Common myeloid progenitor, CD34-positive (primary cell): Measurements from ENCODE around the gene PDE4D.

Experiments
- CTCF ChIA-PET: fragments of 350-600 bp; sonication (Branson Sonifier 250); formaldehyde crosslinking; loops from one replicate; lab custom pipeline; 2021; ENCODE audit warnings: antibody characterized with exemption; lab: Charles Lee
- POLR2A ChIA-PET: fragments of 350-600 bp; sonication (Branson Sonifier 250); formaldehyde crosslinking; loops from one replicate; lab custom pipeline; 2021; ENCODE audit warnings: antibody characterized with exemption; lab: Charles Lee
- DNase-seq, 3 donors: peaks; one replicate each; pipeline versions ENCODE4 v3.0.0 to v3.0.0-alpha.2; 2013
- H3K27ac ChIP-seq, 2 experiments: 1 replicate in 1 of 2; 2 replicates in 1 of 2; pipeline ENCODE4 v1.7.0; 2013; ENCODE audit warnings: inconsistent platforms in 2 of 2, low read length in 2 of 2, mild to moderate bottlenecking in 2 of 2, low read depth in 1 of 2, moderate library complexity in 1 of 2; ENCODE audit not compliant: severe bottlenecking in 2 of 2, insufficient read depth in 1 of 2, poor library complexity in 1 of 2
- H3K27me3 ChIP-seq, 5 experiments: replicated peaks in 2 of 5; 1 replicate in 3 of 5; 2 replicates in 2 of 5; pipeline versions ENCODE4 v1.6.1 to v1.7.0; 2013; ENCODE audit warnings: low read length in 4 of 5, mild to moderate bottlenecking in 2 of 5, moderate library complexity in 2 of 5, inconsistent platforms in 1 of 5; ENCODE audit not compliant: insufficient read depth in 5 of 5, control insufficient read depth in 4 of 5
- H3K36me3 ChIP-seq, 4 experiments: 1 replicate in 2 of 4; 2 replicates in 2 of 4; pipeline versions ENCODE4 v1.6.1 to v1.7.0; 2013; ENCODE audit warnings: low read length in 3 of 4, control low read depth in 1 of 4, mild to moderate bottlenecking in 1 of 4; ENCODE audit not compliant: control insufficient read depth in 4 of 4, insufficient read depth in 4 of 4
- H3K4me1 ChIP-seq, 4 experiments: 1 replicate in 3 of 4; 2 replicates in 1 of 4; pipeline versions ENCODE4 v1.6.1 to v1.7.1; 2013; ENCODE audit warnings: low read length in 3 of 4, mild to moderate bottlenecking in 3 of 4, control low read depth in 1 of 4, inconsistent platforms in 1 of 4, moderate library complexity in 1 of 4; ENCODE audit not compliant: control insufficient read depth in 4 of 4, insufficient read depth in 4 of 4; ENCODE audit errors: control extremely low read depth in 1 of 4
- H3K4me3 ChIP-seq, 7 experiments: 1 replicate in 4 of 7; 2 replicates in 3 of 7; pipeline versions ENCODE4 v1.5.1 to v1.7.0; 2013; ENCODE audit warnings: mild to moderate bottlenecking in 7 of 7, low read length in 6 of 7, moderate library complexity in 6 of 7, inconsistent platforms in 2 of 7, low read depth in 2 of 7, control low read depth in 1 of 7; ENCODE audit not compliant: insufficient read depth in 4 of 7, control insufficient read depth in 1 of 7; ENCODE audit errors: extremely low read depth in 1 of 7
- H3K9me3 ChIP-seq, 5 experiments: 1 replicate in 4 of 5; 2 replicates in 1 of 5; pipeline versions ENCODE4 v1.6.1 to v1.7.1; 2013; ENCODE audit warnings: low read length in 4 of 5, mild to moderate bottlenecking in 2 of 5, inconsistent platforms in 1 of 5, low read depth in 1 of 5, moderate library complexity in 1 of 5; ENCODE audit not compliant: control insufficient read depth in 4 of 5, insufficient read depth in 2 of 5; ENCODE audit errors: control extremely low read depth in 1 of 5
- WGBS: methylation state at CpG from one replicate; pipeline ENCODE4 v1.1.5; 2013; ENCODE audit not compliant: insufficient coverage; 5-methylcytosine and 5-hydroxymethylcytosine counted together

PDE4D gene

GRCh38 chr5:58968350-58968749 lies 925.2 kb downstream of the PDE4D start:
- POLR2A ChIA-PET = no interaction called here
- Histone ChIP-seq H3K9me3 (no peaks in the 10 kb centered on the region), H3K4me1 (peaks cover 0 to 2% (median 0%) of the 10 kb centered on the region in 4 experiments), H3K36me3 (peaks cover 0 to 8% (median 1%) of the 10 kb centered on the region in 4 experiments), H3K27me3 (no peaks in the 10 kb centered on the region), H3K4me3 (no peak overlapping the region), H3K27ac (no peak overlapping the region)
- 100% methylated on average over 2 of the region's 3 CpGs for WGBS
- DNase-seq = no peak
- CTCF ChIA-PET = interaction anchor here (1.3 kb wide), 1 partner anchor 15 kb away, joined by 3 read pairs; no protein-coding TSS in a partner anchor

- Histone ChIP-seq H3K4me3 (no peak overlapping the region), H3K9me3 (no peaks in the 10 kb centered on the region), H3K27me3 (no peaks in the 10 kb centered on the region), H3K27ac (no peak overlapping the region), H3K4me1 (peaks cover 0 to 2% (median 0%) of the 10 kb centered on the region in 4 experiments), H3K36me3 (peaks cover 0 to 4% (median 0%) of the 10 kb centered on the region in 4 experiments)
- ChIA-PET POLR2A (no interaction called here), CTCF (interaction anchor here (1.3 kb wide), 1 partner anchor 16 kb away, joined by 3 read pairs; no protein-coding TSS in a partner anchor)
- WGBS = 100% methylated on average over 1 of the region's 2 CpGs
- DNase-seq = no peak
Observed at GRCh38 chr5:58967597-58968281, 925.8 kb downstream of the PDE4D start.

GRCh38 chr5:58965677-58966414 lies 927.7 kb downstream of the PDE4D start:
- WGBS = 97% methylated on average over 7 of the region's 9 CpGs
- no peak overlapping the region for H3K27ac ChIP-seq
- no peak overlapping the region for H3K4me3 ChIP-seq
- H3K36me3 ChIP-seq = no peaks in the 10 kb centered on the region
- H3K9me3 ChIP-seq = no peaks in the 10 kb centered on the region
- H3K27me3 ChIP-seq = no peaks in the 10 kb centered on the region
- ChIA-PET CTCF (interaction anchor here (0.9 kb wide), 1 partner anchor 11 kb away, joined by 5 read pairs; no protein-coding TSS in a partner anchor), POLR2A (no interaction called here)
- DNase-seq = no peak
- peaks cover 0 to under 1% (median 0%) of the 10 kb centered on the region in 4 experiments for H3K4me1 ChIP-seq

- H3K27ac ChIP-seq = no peak overlapping the region
- 100% methylated on average over 1 of the region's 1 CpG for WGBS
- CTCF ChIA-PET = no interaction called here
- no peaks in the 10 kb centered on the region for H3K4me1 ChIP-seq
- H3K36me3 ChIP-seq = no peaks in the 10 kb centered on the region
- H3K27me3 ChIP-seq = no peaks in the 10 kb centered on the region
- H3K9me3 ChIP-seq = no peaks in the 10 kb centered on the region
- H3K4me3 ChIP-seq = no peak overlapping the region
- POLR2A ChIA-PET = no interaction called here
- no peak for DNase-seq
Observed at GRCh38 chr5:58963821-58964220, 929.7 kb downstream of the PDE4D start.

- no peak overlapping the region for H3K27ac ChIP-seq
- CTCF ChIA-PET = interaction anchor here (1.2 kb wide), 1 partner anchor 17 kb away, joined by 3 read pairs; no protein-coding TSS in a partner anchor
- WGBS = 96% methylated on average over 3 of the region's 4 CpGs
- H3K4me3 ChIP-seq = no peak overlapping the region
- H3K27me3 ChIP-seq = no peaks in the 10 kb centered on the region
- H3K9me3 ChIP-seq = no peaks in the 10 kb centered on the region
- POLR2A ChIA-PET = no interaction called here
- DNase-seq = no peak
- H3K4me1 ChIP-seq = no peaks in the 10 kb centered on the region
- H3K36me3 ChIP-seq = no peaks in the 10 kb centered on the region
Observed at GRCh38 chr5:58963361-58963760, 930.2 kb downstream of the PDE4D start.

GRCh38 chr5:58961631-58962280 lies 931.8 kb downstream of the PDE4D start:
- Histone ChIP-seq H3K27ac (no peak overlapping the region), H3K27me3 (no peaks in the 10 kb centered on the region), H3K4me1 (no peaks in the 10 kb centered on the region), H3K36me3 (no peaks in the 10 kb centered on the region), H3K9me3 (no peaks in the 10 kb centered on the region), H3K4me3 (no peak overlapping the region)
- no CpG with 5 or more reads among the region's 3 CpGs for WGBS
- CTCF ChIA-PET = interaction anchor here (1.0 to 1.2 kb wide), 2 partner anchors 14 to 16 kb away, joined by 3 read pairs; no protein-coding TSS in a partner anchor
- DNase-seq = no peak
- POLR2A ChIA-PET = no interaction called here
